HG03159 (cell line): Measurements from ENCODE around the gene CACNG6.

Experiments used
- ATAC-seq: cut with Tn5 transposase; IDR thresholded peaks from one replicate; pipeline ENCODE4 v1.9.1; 2021; ENCODE audit warnings: mild to moderate bottlenecking, moderate library complexity; ENCODE audit not compliant: unreplicated experiment

The CACNG6 gene

GRCh38 chr19:53966931-53967330 lies 24.5 kb upstream of the CACNG6 start:
- no peak for ATAC-seq

GRCh38 chr19:53969366-53969765 lies 22.1 kb upstream of the CACNG6 start:
- no peak for ATAC-seq

GRCh38 chr19:53971673-53972072 lies 19.8 kb upstream of the CACNG6 start:
- ATAC-seq = no peak

GRCh38 chr19:53977429-53977990 lies 13.9 kb upstream of the CACNG6 start:
- no peak for ATAC-seq

- ATAC-seq = no peak
Observed at GRCh38 chr19:53977991-53978731, 13.3 kb upstream of the CACNG6 start.

- ATAC-seq = no peak
Observed at GRCh38 chr19:53978975-53979801, 12.2 kb upstream of the CACNG6 start.

- ATAC-seq = no peak
Observed at GRCh38 chr19:53980539-53981375, 10.7 kb upstream of the CACNG6 start.

- ATAC-seq = no peak
Observed at GRCh38 chr19:53981376-53981951, 10.0 kb upstream of the CACNG6 start.

- ATAC-seq = no peak
Observed at GRCh38 chr19:53982001-53982451, 9.4 kb upstream of the CACNG6 start.

GRCh38 chr19:53982611-53983010 lies 8.8 kb upstream of the CACNG6 start:
- no peak for ATAC-seq

GRCh38 chr19:53983457-53984289 lies 7.8 kb upstream of the CACNG6 start:
- no peak for ATAC-seq

- ATAC-seq = no peak
Observed at GRCh38 chr19:53985863-53986262, 5.6 kb upstream of the CACNG6 start.

GRCh38 chr19:53988981-53989380 lies 2.5 kb upstream of the CACNG6 start:
- no peak for ATAC-seq

- no peak for ATAC-seq
Observed at GRCh38 chr19:53989600-53990533, 1.6 kb upstream of the CACNG6 start.

- no peak for ATAC-seq
Observed at GRCh38 chr19:53992211-53992610, 774 bp downstream of the CACNG6 start.

- ATAC-seq = no peak
Observed at GRCh38 chr19:53992815-53993214, 1.4 kb downstream of the CACNG6 start.

GRCh38 chr19:53993448-53993847 lies 2.0 kb downstream of the CACNG6 start:
- ATAC-seq = no peak

- no peak for ATAC-seq
Observed at GRCh38 chr19:53994811-53995210, 3.4 kb downstream of the CACNG6 start.

- no peak for ATAC-seq
Observed at GRCh38 chr19:53998223-53998622, 6.8 kb downstream of the CACNG6 start.
